Endothelial cell of umbilical vein (primary cell): ENCODE data around the gene COL23A1.

Experiments
- CTCF ChIP-seq, 2 donors: IDR thresholded peaks; 1 replicate in 1 of 2; 2 replicates in 1 of 2; pipeline ENCODE4 v1.5.1; 2011; ENCODE audit warnings: low read length in 2 of 2, mild to moderate bottlenecking in 2 of 2, moderate library complexity in 2 of 2, control low read depth in 1 of 2, inconsistent platforms in 1 of 2, low read depth in 1 of 2; ENCODE audit not compliant: insufficient read depth in 1 of 2; ENCODE audit errors: extremely low read depth in 1 of 2
- EZH2 ChIP-seq: IDR thresholded peaks from 2 replicates; pipeline ENCODE4 v1.6.1; 2012; ENCODE audit warnings: borderline replicate concordance, low read depth, mild to moderate bottlenecking, moderate library complexity, low read length, inconsistent platforms; ENCODE audit not compliant: severe bottlenecking
- GATA2 ChIP-seq: IDR thresholded peaks from 2 replicates; pipeline ENCODE4 v1.7.0; 2011; ENCODE audit warnings: low read depth, mild to moderate bottlenecking, moderate library complexity, mixed read lengths, low read length; ENCODE audit not compliant: insufficient read length, insufficient read depth
- JUN ChIP-seq: IDR thresholded peaks from 2 replicates; pipeline ENCODE4 v1.6.1; 2011; ENCODE audit warnings: borderline replicate concordance, low read depth; ENCODE audit not compliant: insufficient read length, insufficient read depth
- MYC ChIP-seq: IDR thresholded peaks from one replicate; pipeline ENCODE4 v1.6.1; 2011; ENCODE audit warnings: mild to moderate bottlenecking, low read depth, low read length
- POLR2A ChIP-seq: IDR thresholded peaks from 2 replicates; pipeline ENCODE4 v1.6.1; 2012; ENCODE audit warnings: low read depth, mild to moderate bottlenecking, control low read depth, low read length
- POLR2AphosphoS5 ChIP-seq: IDR thresholded peaks from 2 replicates; pipeline ENCODE4 v1.6.1; 2012; ENCODE audit warnings: low read depth, mild to moderate bottlenecking, control low read depth, low read length, moderate library complexity; ENCODE audit not compliant: insufficient read depth
- TF ChIP-seq, protein P1 (sequence below): IDR thresholded peaks from 2 replicates; pipeline ENCODE4 v1.6.1; 2011; ENCODE audit not compliant: insufficient read depth, insufficient read length

GRCh38 chr5:178469975-178470759 is 120.0 kb downstream of the COL23A1 start:
- no peak for TF ChIP-seq CTCF (IDR thresholded peaks at IDR 0.05; ENCODE audit: extremely low read depth in 1 of 2, insufficient read depth in 1 of 2, low read depth in 1 of 2, low read length in 2 of 2)
- TF ChIP-seq JUN: no peak
- TF ChIP-seq POLR2A: no peak
- no peak for TF ChIP-seq EZH2
- TF ChIP-seq, protein P1, sequence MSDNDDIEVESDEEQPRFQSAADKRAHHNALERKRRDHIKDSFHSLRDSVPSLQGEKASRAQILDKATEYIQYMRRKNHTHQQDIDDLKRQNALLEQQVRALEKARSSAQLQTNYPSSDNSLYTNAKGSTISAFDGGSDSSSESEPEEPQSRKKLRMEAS: no peak
- no peak for TF ChIP-seq GATA2
- TF ChIP-seq POLR2AphosphoS5: no peak
- TF ChIP-seq MYC: no peak
